SK-N-SH (cell line): ENCODE results near the gene TRIM16.

Experiments used
- CHD2 ChIP-seq: fragments of 150-350 bp; IDR thresholded peaks from 2 replicates; pipeline ENCODE4 v1.6.1; 2018; ENCODE audit warnings: low read length; ENCODE audit not compliant: partially characterized antibody
- CTCF ChIP-seq: fragments of 200-600 bp; sonication (generic); IDR thresholded peaks from 2 replicates; pipeline ENCODE4 v1.6.1; 2017; ENCODE audit warnings: antibody characterized with exemption, mild to moderate bottlenecking, moderate library complexity
- EZH2phosphoT487 ChIP-seq: fragments of 200-600 bp; sonication (generic); IDR thresholded peaks from 2 replicates; pipeline ENCODE4 v1.6.1; 2017; ENCODE audit warnings: low read depth, mixed run types, mild to moderate bottlenecking, antibody characterized with exemption, moderate library complexity, borderline replicate concordance
- MAX ChIP-seq: IDR thresholded peaks from 2 replicates; pipeline ENCODE4 v1.4.0; 2012; ENCODE audit warnings: low read depth
- MEF2A ChIP-seq: IDR thresholded peaks from 2 replicates; pipeline ENCODE4 v1.4.0; 2012; ENCODE audit warnings: low read depth, borderline replicate concordance
- NFIC ChIP-seq: IDR thresholded peaks from 2 replicates; pipeline ENCODE4 v1.4.0; 2012; ENCODE audit warnings: borderline replicate concordance
- RAD21 ChIP-seq: IDR thresholded peaks from 2 replicates; pipeline ENCODE4 v1.6.1; 2012; ENCODE audit warnings: mild to moderate bottlenecking, low read length

GRCh38 chr17:15652960-15653359 is 31.2 kb downstream of the TRIM16 start:
- TF ChIP-seq CHD2 (no peak), MAX (no peak), NFIC (no peak), EZH2phosphoT487 (no peak), CTCF (no peak), MEF2A (no peak), RAD21 (no peak)
